GM18502 (cell line): ENCODE results near the gene PAK1.

Experiments used
- ATAC-seq: cut with Tn5 transposase; IDR thresholded peaks from one replicate; pipeline ENCODE4 v1.9.1; 2021; ENCODE audit warnings: mild to moderate bottlenecking; ENCODE audit not compliant: unreplicated experiment, poor library complexity

The PAK1 gene

DNA sequence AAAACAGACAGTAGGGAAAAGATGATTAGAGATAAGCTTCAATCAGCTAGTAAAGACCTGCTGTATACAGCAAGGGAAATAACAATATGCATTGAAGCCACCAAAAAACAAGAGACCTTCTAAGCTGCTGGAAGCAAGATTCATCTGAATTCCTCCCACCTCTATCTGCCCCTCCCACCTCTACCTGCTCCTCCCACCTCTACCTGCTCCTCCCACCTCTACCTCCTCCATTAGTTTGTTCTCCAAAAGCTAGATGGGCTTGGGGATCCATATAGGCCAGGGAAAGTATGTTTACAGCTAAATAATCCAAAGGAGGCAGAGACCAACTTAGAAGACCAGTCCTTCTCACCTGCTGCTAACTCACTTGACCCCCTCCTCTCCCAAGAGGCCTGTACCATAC, 33.2 kb downstream of the PAK1 start:
- no peak for ATAC-seq

DNA sequence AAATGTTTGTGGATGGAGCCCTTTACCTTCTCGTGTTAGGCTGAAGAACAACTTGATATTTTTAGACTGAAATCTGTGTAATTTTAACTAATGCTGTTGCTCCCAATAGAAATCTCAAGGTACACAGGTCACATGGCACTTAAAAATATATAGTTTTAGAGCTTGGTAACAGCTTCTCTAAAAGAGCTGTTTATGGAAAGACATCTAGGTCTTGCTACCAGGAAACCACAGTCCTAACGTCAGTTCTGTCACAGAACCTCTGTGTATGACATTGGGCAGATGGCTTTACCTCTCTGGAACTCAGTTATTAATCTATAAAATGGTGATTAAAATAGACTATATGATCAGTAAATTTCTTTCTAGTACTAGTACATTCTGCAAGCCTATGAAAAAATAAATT, 35.4 kb downstream of the PAK1 start:
- no peak for ATAC-seq

DNA sequence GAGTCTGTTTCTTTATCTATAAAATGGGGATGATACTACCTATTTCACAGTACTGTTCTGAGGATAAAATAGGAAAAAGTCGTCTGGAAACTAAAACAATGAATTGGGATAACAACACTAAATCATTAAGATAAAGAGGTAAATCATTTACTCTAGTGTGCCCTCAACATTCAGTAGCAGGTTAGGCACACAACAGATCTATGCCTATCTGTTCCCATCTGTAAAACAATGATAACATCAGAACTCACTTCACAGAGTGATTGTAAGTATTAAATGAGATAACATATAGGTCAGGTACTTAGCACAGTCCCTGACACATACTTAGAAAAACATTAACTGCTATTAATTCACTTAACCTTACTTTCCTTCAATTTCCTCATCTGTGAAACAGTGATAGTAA, 36.9 kb downstream of the PAK1 start:
- no peak for ATAC-seq

DNA sequence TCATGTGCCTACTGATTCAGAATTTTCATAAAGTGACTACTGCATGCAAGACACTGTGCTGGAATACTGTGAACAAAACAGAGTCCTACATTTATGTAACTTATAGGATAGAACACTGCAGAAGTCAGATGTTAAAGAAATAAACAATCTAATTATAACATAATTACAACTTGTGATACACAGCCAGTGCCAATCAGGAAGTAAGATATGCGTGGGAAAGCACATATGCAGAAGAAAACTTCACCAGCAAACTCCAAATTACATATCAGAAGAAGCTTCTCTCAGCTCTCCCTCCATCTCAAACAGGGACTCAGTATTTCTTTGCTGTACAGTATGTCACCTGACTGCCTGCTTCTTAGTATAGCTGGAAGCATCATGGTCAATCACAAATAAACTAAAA, 37.4 kb downstream of the PAK1 start:
- ATAC-seq = no peak

DNA sequence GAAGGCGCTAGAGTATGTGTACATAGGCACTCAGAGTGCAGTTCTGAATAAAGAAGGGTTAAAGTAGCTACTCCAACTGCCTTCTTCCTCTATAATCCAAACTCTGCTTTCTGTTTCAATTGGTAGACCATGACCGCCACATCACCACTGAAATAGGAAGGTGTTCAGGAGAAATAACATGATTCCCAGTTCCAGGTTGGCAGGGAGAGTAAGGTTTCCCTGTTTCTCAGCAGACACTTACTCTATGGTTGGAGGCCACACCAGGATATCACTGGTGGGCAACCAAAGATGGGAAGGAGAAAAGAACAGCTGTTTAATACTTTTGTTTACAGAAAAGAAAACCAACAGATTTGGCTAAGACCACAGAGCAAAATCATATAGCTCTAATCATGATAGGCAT, 37.9 kb downstream of the PAK1 start:
- no peak for ATAC-seq

DNA sequence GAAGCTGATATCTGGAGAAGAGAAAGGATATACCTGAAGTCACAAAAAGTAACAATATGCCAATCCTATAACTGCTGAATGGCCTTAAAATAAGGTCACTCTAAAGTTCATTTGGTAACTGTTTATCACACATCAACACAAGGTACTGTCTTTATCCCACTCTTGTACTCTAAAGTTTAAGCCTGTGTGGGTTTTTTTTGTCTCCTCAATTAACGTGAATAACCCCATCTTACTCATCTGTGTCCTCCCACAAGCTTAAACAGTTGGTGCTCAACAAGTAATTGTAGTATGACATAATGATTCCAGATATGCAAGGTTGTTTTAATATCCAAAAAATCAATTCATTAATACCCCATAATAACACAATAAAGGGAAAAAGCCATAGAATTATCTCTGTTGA, 42.1 kb downstream of the PAK1 start:
- ATAC-seq = no peak

DNA sequence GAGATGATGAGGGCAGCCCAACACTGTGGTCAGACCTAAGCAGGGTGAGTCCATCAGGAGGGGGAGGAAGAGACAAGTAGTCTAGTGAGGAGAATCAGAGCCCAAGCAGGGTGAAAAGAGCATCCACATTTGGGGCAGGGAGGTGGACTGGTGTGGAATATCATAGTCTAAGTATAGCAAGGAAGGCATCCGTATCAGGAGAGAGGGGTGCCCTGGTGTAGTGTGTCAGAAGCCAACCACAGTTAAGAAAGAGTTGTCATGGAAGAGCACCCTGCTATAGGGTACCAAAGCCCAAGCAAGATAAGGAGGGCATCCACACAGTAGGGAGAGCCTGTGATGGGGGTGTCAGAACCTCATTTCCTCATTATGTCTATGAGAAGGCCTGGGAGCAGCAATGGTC, 45.3 kb downstream of the PAK1 start:
- no peak for ATAC-seq

DNA sequence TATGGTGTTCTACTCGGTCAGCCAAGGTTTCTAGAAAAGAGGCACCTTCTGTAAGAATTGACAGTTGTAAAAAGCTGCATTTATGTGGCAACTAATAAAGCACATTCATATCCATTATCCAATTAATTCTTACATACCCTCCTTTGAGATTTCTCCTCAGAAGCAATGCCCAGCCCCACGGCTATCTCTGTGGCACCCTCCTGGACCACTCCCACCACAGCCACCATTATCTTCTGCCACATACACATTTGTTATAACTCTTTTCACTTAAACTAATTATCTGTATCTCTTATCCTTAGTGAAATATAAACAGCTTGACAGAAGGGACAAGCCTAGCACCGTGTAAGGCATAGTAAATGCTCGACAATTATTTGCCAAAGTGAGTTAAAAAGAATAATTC, 48.5 kb downstream of the PAK1 start:
- ATAC-seq = no peak

DNA sequence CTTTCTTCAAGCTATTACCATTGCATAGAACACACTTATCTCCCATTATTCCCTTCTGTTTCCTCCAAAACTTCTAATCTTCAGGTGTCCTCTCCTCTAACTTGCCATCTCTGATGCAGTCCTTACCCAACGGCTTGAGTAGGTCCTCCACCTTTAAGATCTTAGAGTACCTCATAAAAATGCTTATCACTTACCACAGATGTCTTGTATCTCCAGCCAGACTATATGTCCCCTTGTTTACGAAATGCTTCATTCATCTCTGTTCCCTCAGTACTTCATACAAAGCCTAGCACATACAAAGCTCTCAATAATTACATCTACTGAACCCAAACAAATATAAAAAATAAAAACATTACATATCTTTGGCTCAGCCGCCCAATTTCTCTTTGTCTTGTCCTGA, 49.2 kb downstream of the PAK1 start:
- no peak for ATAC-seq

DNA sequence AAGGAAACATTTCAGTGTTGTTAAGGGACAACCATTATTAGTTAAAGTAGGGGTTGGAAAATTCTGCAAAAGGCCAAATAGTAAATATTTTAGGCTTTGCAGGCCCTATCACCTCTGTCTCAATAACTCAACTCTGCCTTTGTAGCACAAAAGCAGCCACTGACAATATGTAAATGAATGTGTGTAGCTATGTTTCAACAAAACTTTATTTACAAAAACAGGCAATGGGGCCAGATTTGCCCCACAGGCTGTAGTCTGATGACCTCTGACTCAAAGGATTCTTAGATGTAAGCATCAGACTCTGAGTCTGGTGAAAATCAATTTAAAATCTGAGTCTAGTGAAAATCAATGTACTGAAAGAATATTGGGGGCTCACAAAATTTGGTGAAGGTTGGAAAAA, 50.3 kb downstream of the PAK1 start:
- no peak for ATAC-seq

DNA sequence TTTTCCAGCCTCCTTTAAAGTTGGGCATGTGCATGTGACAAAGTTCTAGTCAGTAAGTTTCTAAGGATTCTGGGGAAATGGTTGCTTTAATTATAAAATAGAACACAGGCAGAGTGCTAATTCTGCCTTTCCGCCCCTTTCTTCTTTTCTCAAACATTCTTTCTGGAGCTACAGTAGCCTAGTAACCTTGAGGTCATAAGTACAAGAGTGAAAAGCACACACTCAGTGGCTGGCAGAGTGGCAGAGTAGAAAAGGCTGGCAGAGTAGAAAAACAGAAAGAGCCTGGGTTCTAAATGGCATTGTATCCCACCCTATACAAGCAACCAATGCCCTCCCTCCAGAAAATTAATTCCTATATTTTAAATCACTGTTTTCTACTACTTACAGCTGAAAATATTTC, 51.2 kb downstream of the PAK1 start:
- ATAC-seq = no peak

DNA sequence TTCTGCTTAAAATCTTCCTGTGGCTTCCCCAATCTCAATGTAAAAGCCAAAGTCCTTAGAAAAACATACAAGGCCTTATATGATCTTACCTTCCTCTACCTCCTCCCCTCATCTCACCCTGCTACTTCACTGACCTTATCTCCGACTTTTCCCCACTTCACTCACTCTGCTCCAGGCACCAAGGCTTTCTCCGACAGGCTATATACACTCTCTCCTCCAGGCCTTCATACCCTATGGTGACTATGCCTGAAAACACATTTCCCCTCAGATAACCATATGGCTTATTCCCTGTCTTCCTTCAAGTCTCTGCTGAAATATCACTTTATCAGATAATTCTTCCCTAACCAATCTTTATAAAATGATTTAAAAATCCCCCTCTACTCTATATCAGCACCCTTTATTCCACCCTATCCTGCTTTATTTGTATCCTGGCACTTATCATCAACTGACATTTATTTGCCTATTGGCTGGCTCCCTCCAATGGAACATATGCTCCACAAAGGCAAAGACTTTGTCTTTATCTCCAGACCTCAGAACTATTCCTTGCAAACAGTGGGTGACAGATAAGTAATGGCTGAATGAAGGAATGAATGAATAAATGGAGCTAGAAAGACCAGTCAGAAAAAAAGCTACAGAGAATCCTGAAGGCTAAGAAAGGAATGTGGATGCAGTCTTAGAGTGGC, 52.7 kb downstream of the PAK1 start:
- no peak for ATAC-seq

DNA sequence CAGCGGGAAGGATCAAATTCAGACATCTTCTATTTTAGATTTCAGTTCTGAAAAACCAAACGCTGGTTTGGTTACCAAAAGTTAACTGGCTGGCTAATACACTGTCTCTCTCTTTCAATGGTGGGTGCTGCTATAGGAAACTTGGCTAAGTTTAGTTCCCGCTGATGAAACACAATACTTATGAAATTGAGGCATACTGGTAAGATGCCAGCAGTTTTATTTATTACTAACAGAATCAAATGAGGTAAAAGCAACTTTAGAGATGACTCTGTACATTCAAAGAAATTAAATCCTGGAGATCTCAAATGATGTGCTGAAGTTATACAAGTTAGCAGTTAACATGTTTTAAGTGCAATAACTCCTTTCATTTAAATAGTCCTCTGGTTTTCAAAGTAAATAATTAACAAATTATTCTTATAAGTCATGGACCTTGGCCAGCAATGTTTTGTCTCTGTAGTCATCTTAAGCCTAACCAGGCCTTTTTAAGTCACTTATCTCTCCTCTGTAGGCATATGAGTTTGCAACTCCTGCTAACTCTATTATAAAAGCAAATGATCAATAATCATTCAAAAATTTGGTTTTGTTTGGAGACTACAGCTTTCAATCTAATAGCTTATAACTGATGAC, 54.8 kb downstream of the PAK1 start:
- ATAC-seq = no peak

DNA sequence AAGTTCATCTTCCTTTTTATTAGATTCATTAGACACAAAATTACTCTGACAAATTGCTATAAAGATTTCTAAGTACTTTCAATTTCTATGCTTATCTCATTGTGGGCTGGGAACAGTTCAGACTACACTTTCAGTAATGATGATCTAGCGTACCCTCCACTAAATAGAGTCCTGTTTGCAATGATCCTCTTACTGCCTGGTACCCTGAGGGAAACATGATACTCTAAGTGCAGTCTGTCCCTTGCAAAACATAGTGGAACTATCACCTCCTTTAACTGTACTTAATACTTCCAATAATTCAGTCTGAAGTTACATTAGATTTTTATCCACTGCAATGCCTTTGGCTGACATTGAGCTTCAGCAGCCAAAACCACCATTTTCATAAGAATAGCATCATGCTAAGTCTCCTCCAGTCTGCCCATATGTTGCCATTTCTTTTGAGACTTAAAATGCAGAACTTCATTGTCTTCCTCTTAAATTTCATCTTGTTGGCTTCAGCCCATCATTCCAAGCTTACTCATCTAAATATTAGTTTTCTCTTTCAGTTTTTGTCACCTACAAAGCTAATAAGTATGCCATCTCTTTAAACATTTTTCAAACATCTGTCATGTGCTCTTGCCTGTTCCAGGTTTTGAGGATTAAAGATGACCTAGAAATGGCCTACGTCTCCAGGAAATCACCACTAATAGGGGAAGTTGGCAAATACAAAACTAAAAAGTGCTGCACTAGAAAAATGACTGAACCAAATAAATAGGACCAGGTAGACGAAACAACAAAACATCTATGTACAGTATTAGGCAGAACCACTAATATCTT, 55.5 kb downstream of the PAK1 start:
- ATAC-seq = peak; percentile 63

DNA sequence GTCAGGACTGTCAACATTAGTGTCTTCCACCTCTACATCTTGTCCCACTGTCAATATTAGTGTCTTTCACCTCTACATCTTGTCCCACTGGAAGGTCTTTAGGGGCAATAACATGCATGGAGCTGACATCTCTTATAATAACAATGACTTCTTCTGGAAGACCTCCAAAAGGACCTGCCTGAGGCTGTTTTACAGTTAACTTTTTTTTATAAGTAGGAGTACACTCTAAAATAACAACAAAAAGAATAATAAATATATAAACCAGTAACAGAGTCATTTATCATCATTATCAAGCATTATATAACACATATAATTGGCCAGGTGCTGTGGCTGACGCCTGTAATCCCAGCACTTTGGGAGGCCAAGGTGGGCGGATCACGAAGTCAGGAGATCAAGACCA, 57.5 kb downstream of the PAK1 start:
- ATAC-seq = no peak

DNA sequence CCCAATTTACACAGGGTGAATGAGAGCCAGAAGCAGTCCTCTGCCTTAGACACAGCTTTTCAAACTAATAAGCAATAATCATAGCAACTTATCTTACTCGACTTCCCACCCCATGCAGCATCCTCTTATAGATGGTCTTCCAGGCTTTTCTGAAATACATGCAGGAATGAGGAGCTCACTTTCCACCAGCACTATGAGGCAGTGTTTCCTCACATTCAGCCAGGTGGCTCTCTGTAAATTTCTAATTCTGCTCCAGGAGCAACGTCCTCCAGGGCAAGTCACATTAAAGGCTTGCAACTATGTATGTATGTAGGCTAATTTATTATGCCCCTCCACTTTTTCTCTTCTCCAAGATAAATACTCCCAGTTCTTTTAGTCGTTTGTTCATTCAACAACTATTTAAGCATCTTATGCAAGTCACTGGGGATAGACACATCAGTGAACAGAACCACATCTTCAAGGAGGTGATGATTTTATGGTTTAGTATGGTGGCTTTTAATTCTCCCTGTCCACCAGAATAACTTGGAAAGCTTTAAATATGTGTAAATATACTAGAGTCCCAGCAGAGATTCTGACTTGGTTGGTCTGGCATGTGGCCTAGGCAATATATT, 59.9 kb downstream of the PAK1 start:
- ATAC-seq = no peak

DNA sequence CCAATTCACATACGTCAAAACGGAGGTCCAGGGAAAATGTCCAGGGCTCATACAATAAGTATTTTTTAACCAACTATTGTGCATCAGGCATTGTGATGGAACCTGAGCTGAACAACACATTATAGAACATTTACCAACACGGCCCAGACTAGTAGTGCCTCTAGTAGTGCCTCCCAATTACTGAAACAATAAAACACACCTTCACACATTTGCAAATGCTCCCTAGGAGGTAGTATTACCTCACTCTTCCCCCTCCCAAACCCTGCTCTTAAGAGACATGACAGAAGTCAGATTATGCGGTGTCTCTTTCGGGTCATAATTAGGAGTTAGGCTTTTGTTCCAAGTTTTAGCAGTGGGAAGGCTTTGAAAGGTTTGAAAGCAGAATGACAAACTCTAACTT, 61.1 kb downstream of the PAK1 start:
- no peak for ATAC-seq

DNA sequence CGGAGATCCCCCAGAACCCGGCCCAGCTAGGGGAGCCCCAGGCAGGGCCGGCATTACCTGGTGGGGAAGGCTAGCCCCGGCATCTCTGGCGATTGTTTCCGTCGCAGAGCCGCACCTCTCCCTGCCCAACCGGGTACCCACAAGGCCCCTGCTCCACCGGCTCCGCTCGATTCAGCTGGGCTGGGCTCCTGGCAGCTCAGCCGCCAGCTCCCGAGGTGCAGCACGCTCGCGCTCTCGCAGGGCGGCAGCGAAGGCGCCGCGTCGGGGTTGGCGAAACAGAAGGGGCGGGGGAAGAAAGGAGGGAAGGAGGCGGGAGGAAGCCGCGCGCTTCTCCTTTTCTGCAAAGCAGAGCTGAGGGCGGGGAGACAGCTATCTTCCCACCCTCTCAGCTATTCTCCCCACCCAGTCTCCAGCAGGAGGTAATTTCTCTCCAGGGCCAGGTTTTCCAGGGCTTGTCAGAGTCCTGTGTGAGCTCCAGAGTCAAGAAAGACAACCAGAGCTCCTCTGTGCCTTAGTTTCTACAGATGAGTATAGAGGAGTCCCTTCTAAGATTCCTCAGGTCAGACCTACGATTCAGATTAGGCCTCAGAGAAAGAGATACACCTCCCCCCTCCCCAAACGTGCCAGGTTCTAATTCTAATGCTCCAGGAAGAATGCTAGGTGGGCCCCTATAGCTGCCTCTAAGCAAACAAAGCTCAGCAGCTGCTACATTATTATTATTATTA, 62.0 kb downstream of the PAK1 start:
- peak; percentile 93 for ATAC-seq

DNA sequence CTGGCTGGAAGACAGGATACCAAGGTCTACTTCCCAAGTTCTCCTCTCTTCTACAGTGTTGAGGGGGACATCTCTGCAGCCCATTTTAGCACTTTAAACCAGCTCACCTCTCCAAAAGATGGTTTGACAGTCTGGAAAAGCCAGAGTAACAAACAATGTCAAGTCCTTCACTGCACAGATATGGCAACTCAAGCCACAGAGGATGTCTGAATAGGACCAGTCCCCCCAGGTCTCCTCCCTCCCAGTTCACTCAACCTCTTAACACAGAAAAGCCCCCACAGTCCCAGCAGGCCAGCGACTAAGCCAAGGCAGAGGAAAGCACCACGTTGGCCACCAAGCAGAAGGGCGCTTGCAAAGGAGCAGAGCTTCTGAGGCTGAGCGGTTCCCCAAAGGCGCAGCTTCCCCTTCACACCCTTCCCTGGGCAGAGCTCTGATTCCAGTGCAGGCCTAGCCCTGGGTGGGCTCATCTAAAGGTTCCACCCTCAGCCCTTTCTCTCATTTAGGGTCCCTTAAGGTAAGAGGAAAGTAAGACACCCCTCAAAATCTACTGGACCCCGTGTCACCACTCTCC, 62.7 kb downstream of the PAK1 start:
- peak; percentile 49 for ATAC-seq
